ENCODE measurements around the gene SAA4.
"Not testable (repeated sequence)": the region's sequence is repeated elsewhere in the genome, so short reads cannot be mapped to it uniquely, and the experiment has no call there.

The SAA4 gene

GRCh38 chr11:18236664-18237356 is at the start of gene SAA4:
Gene SAA4, minus strand, starts transcription at chr11:18236802. Its CDS starts 876 bp downstream, at chr11:18235926.
- no peak for DNase-seq (ENCODE audit: low spot score)
- TF ChIP-seq CTCF (IDR thresholded peaks at IDR 0.05; ENCODE audit: extremely low read depth, missing control alignments) = no peak

GRCh38 chr11:18285841-18286240 is 49.2 kb upstream of the SAA4 start:
- no peak for DNase-seq (ENCODE audit: low spot score)
- TF ChIP-seq CTCF (IDR thresholded peaks at IDR 0.05; ENCODE audit: extremely low read depth, missing control alignments) = no peak

GRCh38 chr11:18282626-18283025 is 46.0 kb upstream of the SAA4 start:
- no peak for TF ChIP-seq CTCF (IDR thresholded peaks at IDR 0.05; ENCODE audit: extremely low read depth, missing control alignments)
- DNase-seq (ENCODE audit: low spot score) = no peak

- TF ChIP-seq CTCF (IDR thresholded peaks at IDR 0.05; ENCODE audit: extremely low read depth, missing control alignments) = no peak
- peak; percentile 60 for DNase-seq (ENCODE audit: low spot score)
Measured at GRCh38 chr11:18280438-18281045, 43.9 kb upstream of the SAA4 start.

GRCh38 chr11:18277565-18278271 is 41.1 kb upstream of the SAA4 start:
- no peak for TF ChIP-seq CTCF (IDR thresholded peaks at IDR 0.05; ENCODE audit: extremely low read depth, missing control alignments)
- no peak for DNase-seq (ENCODE audit: low spot score)

- TF ChIP-seq CTCF (IDR thresholded peaks at IDR 0.05; ENCODE audit: extremely low read depth, missing control alignments) = no peak
- DNase-seq (ENCODE audit: low spot score) = no peak
Measured at GRCh38 chr11:18271206-18271605, 34.6 kb upstream of the SAA4 start.

GRCh38 chr11:18270102-18270501 is 33.5 kb upstream of the SAA4 start:
- no peak for TF ChIP-seq CTCF (IDR thresholded peaks at IDR 0.05; ENCODE audit: extremely low read depth, missing control alignments)
- DNase-seq (ENCODE audit: low spot score) = no peak

- not testable (repeated sequence) for DNase-seq (ENCODE audit: low spot score)
Measured at GRCh38 chr11:18269252-18269651, 32.6 kb upstream of the SAA4 start.

- DNase-seq (ENCODE audit: low spot score) = not testable (repeated sequence)
Measured at GRCh38 chr11:18267335-18268133, 30.9 kb upstream of the SAA4 start.

Data from GM20000 (cell line).